ENCODE measurements around the gene ZSWIM3.

ZSWIM3 gene

GRCh38 chr20:45850238-45850637 is 7.2 kb upstream of the ZSWIM3 start:
- H3K9ac ChIP-seq (ENCODE audit: low read length), result no peak overlapping the region
- H2AFZ ChIP-seq (ENCODE audit: low read length), result no peak overlapping the region
- H4K20me1 ChIP-seq (ENCODE audit: insufficient read depth, low read length), result no peaks in the 10 kb centered on the region
- DNase-seq, result no peak
- H3K4me3 ChIP-seq (ENCODE audit: low read length), result no peak overlapping the region
- H3F3A ChIP-seq (ENCODE audit: insufficient read depth, low read length), result no peaks in the 10 kb centered on the region
- no peaks in the 10 kb centered on the region for H3K4me1 ChIP-seq (ENCODE audit: low read length)
- H3K4me2 ChIP-seq (ENCODE audit: low read depth, low read length), result no peak overlapping the region
- no peaks in the 10 kb centered on the region for H3K9me2 ChIP-seq (replicated peaks; ENCODE audit: insufficient read depth, low read length)
- peaks cover 9% of the 10 kb centered on the region for H3K79me2 ChIP-seq (ENCODE audit: low read length)
- H3K27me3 ChIP-seq (replicated peaks; ENCODE audit: insufficient read depth, low read length), result no peaks in the 10 kb centered on the region
- no peaks in the 10 kb centered on the region for H3K36me3 ChIP-seq (replicated peaks; ENCODE audit: insufficient read depth, low read length)
- no peaks in the 10 kb centered on the region for H3K9me3 ChIP-seq (replicated peaks; ENCODE audit: insufficient read depth, low read length)
- TF ChIP-seq EZH2 (optimal IDR thresholded peaks at IDR 0.05; ENCODE audit: low read depth, low read length) (no peak), EZH2phosphoT487 (IDR thresholded peaks at IDR 0.05; ENCODE audit: low read length) (no peak)
- TF ChIP-seq, protein P1, sequence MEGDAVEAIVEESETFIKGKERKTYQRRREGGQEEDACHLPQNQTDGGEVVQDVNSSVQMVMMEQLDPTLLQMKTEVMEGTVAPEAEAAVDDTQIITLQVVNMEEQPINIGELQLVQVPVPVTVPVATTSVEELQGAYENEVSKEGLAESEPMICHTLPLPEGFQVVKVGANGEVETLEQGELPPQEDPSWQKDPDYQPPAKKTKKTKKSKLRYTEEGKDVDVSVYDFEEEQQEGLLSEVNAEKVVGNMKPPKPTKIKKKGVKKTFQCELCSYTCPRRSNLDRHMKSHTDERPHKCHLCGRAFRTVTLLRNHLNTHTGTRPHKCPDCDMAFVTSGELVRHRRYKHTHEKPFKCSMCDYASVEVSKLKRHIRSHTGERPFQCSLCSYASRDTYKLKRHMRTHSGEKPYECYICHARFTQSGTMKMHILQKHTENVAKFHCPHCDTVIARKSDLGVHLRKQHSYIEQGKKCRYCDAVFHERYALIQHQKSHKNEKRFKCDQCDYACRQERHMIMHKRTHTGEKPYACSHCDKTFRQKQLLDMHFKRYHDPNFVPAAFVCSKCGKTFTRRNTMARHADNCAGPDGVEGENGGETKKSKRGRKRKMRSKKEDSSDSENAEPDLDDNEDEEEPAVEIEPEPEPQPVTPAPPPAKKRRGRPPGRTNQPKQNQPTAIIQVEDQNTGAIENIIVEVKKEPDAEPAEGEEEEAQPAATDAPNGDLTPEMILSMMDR (IDR thresholded peaks at IDR 0.05; ENCODE audit: low read length), result no peak
- H3K27ac ChIP-seq (ENCODE audit: low read length), result no peak overlapping the region

- Histone ChIP-seq H2AFZ (ENCODE audit: low read length) (no peak overlapping the region), H3K9me3 (replicated peaks; ENCODE audit: insufficient read depth, low read length) (no peaks in the 10 kb centered on the region), H3K9me2 (replicated peaks; ENCODE audit: insufficient read depth, low read length) (no peaks in the 10 kb centered on the region), H4K20me1 (ENCODE audit: insufficient read depth, low read length) (no peaks in the 10 kb centered on the region), H3K36me3 (replicated peaks; ENCODE audit: insufficient read depth, low read length) (no peaks in the 10 kb centered on the region), H3F3A (ENCODE audit: insufficient read depth, low read length) (no peaks in the 10 kb centered on the region), H3K27me3 (replicated peaks; ENCODE audit: insufficient read depth, low read length) (no peaks in the 10 kb centered on the region), H3K79me2 (ENCODE audit: low read length) (peaks cover 12% of the 10 kb centered on the region), H3K4me2 (ENCODE audit: low read depth, low read length) (no peak overlapping the region), H3K27ac (ENCODE audit: low read length) (no peak overlapping the region), H3K9ac (ENCODE audit: low read length) (no peak overlapping the region), H3K4me3 (ENCODE audit: low read length) (no peak overlapping the region), H3K4me1 (ENCODE audit: low read length) (no peaks in the 10 kb centered on the region; the same call in 1 of the 2 replicates)
- no peak for DNase-seq
- TF ChIP-seq, protein P1 (IDR thresholded peaks at IDR 0.05; ENCODE audit: low read length), result no peak
Observed at GRCh38 chr20:45850926-45851325, 6.5 kb upstream of the ZSWIM3 start.

DNA sequence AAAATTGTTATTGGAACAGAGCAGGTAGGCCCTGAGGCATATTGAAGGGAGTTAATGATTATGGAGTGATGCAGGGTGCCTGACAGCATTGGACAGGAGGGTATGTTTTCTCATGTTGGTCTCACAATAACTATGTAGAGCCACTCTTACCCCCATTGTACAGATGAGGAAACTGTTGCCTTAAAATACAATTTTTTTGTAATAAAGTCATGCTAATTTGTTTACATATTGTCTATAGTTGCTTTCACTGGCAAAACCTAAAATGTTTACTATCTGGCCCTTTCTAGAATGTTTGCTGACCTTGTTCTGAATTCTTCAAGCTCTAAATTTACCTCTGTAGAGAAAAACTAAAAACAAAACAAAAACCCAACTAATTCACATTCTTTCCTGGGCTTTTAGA is 5.9 kb upstream of the ZSWIM3 start:
- Histone ChIP-seq H2AFZ (ENCODE audit: low read length) (no peak overlapping the region), H3K4me3 (ENCODE audit: low read length) (no peak overlapping the region), H3K4me1 (ENCODE audit: low read length) (no peaks in the 10 kb centered on the region; the same call in 1 of the 2 replicates), H4K20me1 (ENCODE audit: insufficient read depth, low read length) (no peaks in the 10 kb centered on the region), H3K27me3 (replicated peaks; ENCODE audit: insufficient read depth, low read length) (no peaks in the 10 kb centered on the region), H3K4me2 (ENCODE audit: low read depth, low read length) (no peak overlapping the region), H3K9me2 (replicated peaks; ENCODE audit: insufficient read depth, low read length) (no peaks in the 10 kb centered on the region), H3K79me2 (ENCODE audit: low read length) (peaks cover 18% of the 10 kb centered on the region), H3K9ac (ENCODE audit: low read length) (no peak overlapping the region), H3K27ac (ENCODE audit: low read length) (no peak overlapping the region), H3F3A (ENCODE audit: insufficient read depth, low read length) (no peaks in the 10 kb centered on the region), H3K36me3 (replicated peaks; ENCODE audit: insufficient read depth, low read length) (no peaks in the 10 kb centered on the region), H3K9me3 (replicated peaks; ENCODE audit: insufficient read depth, low read length) (no peaks in the 10 kb centered on the region)
- DNase-seq, result no peak
- TF ChIP-seq EZH2 (optimal IDR thresholded peaks at IDR 0.05; ENCODE audit: low read depth, low read length) (no peak), EZH2phosphoT487 (IDR thresholded peaks at IDR 0.05; ENCODE audit: low read length) (no peak)
- TF ChIP-seq, protein P1 (IDR thresholded peaks at IDR 0.05; ENCODE audit: low read length), result no peak
